NCI-H2107 treated with DMSO at 0.1 percent for 48 hours (cell line): ENCODE measurements around the gene HEY2.
A peak's percentile ranks its signal among the peaks of the same experiment; 100 is the strongest.

Source experiments
- DNase-seq: peaks from one replicate; lab custom pipeline; 2025; ENCODE audit not compliant: unreplicated experiment; lab: John Stamatoyannopoulos, UW

Gene HEY2

GRCh38 chr6:125743604-125744003 lies 5.8 kb upstream of the HEY2 start:
- DNase-seq = no peak

- DNase-seq = no peak
Measured at GRCh38 chr6:125745281-125746018, 4.0 kb upstream of the HEY2 start.

- no peak for DNase-seq
Measured at GRCh38 chr6:125746019-125746414, 3.4 kb upstream of the HEY2 start.

GRCh38 chr6:125746731-125747588 lies 2.5 kb upstream of the HEY2 start:
- DNase-seq = peak; percentile 32

GRCh38 chr6:125747589-125748405 lies 1.6 kb upstream of the HEY2 start:
- no peak for DNase-seq

- DNase-seq = no peak
Measured at GRCh38 chr6:125748406-125749172, 843 bp upstream of the HEY2 start.

GRCh38 chr6:125749865-125750691 lies 646 bp downstream of the HEY2 start:
- DNase-seq = no peak

GRCh38 chr6:125750692-125751333 lies 1.4 kb downstream of the HEY2 start:
- DNase-seq = no peak

- no peak for DNase-seq
Measured at GRCh38 chr6:125751334-125751916, 2.0 kb downstream of the HEY2 start.

GRCh38 chr6:125752773-125753172 lies 3.3 kb downstream of the HEY2 start:
- no peak for DNase-seq

- no peak for DNase-seq
Measured at GRCh38 chr6:125753218-125753936, 3.9 kb downstream of the HEY2 start.

GRCh38 chr6:125753937-125754259 lies 4.5 kb downstream of the HEY2 start:
- DNase-seq = no peak

- DNase-seq = no peak
Measured at GRCh38 chr6:125754566-125754965, 5.1 kb downstream of the HEY2 start.

GRCh38 chr6:125759184-125759902 lies 9.9 kb downstream of the HEY2 start:
- no peak for DNase-seq

GRCh38 chr6:125759959-125760457 lies 10.6 kb downstream of the HEY2 start:
- DNase-seq = no peak

- no peak for DNase-seq
Measured at GRCh38 chr6:125764121-125764671, 14.8 kb downstream of the HEY2 start.

- DNase-seq = no peak
Measured at GRCh38 chr6:125765944-125766343, 16.5 kb downstream of the HEY2 start.
